GM18858 (cell line): Measurements from ENCODE around the gene ZBTB46.

Experiments
- ATAC-seq: cut with Tn5 transposase; IDR thresholded peaks from one replicate; pipeline ENCODE4 v1.9.1; 2021; ENCODE audit not compliant: unreplicated experiment

The ZBTB46 gene

GRCh38 chr20:63707558-63708300, 123.3 kb downstream of the ZBTB46 start, which contains the start of the genes ARFRP1 and ZGPAT:
TSS of gene ARFRP1 (minus strand) at chr20:63707976. CDS start at chr20:63707091, 885 bp downstream.
TSS of gene ZGPAT (plus strand) at chr20:63708039. CDS start at chr20:63708581, 542 bp downstream.
- ATAC-seq: no peak

GRCh38 chr20:63706852-63707557, 124.1 kb downstream of the ZBTB46 start:
- ATAC-seq: no peak

DNA sequence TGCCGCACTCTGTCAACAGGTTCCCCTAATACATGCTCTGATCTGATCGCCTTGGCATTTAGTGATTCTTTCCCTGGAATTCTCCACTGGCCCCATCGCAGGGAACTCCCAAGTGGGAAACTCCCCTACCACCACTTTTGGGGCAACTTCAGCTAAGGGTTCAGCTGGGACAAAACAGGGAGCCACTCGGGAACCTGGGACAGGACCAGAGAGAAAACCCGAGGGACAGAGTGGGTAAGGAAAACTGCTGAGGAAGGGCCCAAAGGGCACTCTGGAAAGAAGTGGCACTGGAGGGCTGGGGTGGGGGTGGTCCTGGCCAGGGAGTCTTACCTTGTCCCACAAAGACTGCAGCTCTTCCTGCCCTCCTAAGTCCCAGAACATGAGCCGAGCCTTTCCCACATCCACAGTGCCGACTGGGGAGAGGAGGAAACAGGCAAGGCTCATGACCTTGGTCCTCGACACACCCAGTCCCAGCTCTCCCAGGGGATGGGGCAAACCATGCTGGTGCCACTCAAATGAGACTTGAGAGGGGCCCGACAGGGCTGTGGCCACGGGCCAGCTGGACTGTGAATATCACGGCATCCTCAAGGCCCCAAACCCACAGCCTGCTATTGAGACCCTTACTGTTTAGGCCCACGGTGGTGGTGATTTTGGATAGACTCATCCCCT, 124.9 kb downstream of the ZBTB46 start:
- ATAC-seq: no peak

GRCh38 chr20:63705232-63706026, 125.6 kb downstream of the ZBTB46 start:
- no peak for ATAC-seq

- ATAC-seq: no peak
Observed at GRCh38 chr20:63704749-63705117, 126.3 kb downstream of the ZBTB46 start.

DNA sequence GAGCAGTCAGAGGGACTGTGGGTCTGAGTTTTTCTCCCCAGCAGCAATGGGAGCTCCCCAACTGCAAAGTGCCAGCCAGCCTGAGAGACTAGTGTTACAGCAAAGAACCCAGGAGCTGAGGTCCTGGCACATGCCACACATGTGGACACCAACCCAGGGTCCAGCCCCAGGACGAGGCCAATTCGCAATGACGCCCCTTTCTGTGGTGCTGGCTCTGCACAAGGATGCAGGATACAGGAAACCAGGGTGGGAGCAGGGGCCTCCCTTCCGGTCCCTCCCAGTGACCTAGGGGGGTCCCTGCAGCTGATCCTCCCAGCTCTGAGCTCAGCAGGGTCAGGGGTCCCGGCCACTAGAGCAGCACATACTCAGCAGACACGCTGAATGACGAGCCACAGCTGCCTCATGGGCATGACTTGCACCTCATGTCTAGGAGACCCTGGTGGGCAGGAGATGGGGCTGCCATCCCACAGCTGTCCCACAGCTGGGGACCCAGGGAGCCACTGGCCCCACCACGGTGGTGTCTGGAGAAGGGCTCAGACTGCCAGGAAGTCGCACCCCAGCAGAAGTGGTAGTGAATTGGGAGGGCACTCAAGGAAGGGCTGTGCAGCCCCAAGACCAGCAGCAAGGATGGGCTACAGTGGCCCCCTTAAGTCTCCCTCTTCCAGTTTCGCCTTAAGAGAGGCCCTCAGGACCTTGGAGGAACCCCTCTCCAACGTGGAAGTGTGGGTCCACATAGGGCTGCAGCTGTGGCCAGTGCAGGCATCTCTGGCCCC, 126.9 kb downstream of the ZBTB46 start:
- no peak for ATAC-seq

DNA sequence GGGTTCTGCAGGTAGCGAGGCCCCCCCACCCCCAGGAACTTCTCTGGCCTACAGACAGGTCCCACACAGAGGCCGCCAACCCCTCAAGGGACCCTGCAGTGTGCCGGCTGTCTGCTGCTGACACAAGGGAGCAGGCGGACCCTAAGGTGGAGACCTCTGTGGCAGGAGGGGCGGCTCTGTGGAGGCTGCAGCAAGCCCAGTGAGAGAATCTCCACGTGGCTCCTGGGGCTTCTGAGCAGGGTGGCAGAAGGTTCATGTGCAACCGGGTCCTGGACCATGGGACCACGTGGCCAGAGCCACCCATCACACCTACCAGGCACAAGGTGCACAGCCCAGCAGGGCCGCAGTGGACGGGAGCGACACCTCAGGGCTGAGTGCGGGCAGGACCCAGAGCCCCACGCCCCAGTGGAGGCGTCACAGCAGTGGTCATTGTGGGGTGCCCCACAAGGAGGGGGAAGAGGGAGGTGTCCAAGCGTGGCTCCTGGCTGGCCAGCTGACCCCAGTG, 127.5 kb downstream of the ZBTB46 start:
- no peak for ATAC-seq

- no peak for ATAC-seq
Observed at GRCh38 chr20:63702751-63703470, 128.2 kb downstream of the ZBTB46 start.

GRCh38 chr20:63702036-63702665, 128.9 kb downstream of the ZBTB46 start:
- ATAC-seq: no peak

- no peak for ATAC-seq
Observed at GRCh38 chr20:63701329-63702035, 129.6 kb downstream of the ZBTB46 start.

GRCh38 chr20:63701051-63701328, 130.1 kb downstream of the ZBTB46 start:
- ATAC-seq: no peak

DNA sequence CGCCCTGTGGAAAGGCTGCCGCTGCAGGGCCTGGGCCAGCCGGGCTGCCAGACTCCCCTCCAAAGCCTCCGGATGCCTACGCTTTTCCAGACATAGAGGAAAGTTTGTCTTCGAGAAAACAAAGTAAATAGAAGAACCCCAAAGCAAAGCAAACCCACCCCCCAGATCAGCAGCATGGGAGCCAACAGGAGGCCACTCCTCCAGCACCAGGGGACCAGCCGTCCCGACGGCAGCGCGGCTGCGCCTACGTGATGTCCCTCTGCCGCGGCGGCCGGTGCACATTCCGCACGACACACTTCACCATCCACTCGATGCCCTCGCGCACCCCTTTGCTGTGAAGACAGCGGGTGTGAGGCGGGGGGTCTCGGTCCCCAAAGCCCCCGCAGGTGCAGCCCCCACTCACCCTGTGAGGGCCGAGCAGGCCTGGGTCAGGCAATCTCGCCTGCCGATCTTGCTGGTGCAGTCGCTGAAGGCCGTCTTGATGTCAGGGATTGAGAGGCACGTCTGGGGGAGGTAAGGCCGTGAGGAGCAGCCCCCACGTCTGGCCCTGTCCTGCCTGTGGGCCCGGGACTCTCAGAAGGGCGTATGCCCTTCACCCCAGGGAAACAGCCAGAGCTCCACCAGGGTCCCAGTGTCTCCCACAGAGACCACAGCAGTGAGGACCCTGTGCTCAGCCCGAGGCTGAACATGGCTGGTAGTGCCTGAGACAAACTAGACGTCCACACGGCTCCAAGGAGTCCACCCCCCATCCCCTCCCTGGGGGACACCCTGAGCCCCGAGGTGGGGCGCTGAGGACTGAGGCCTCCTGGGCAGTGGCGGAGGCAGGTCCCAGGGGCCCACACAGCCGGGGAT, 130.6 kb downstream of the ZBTB46 start:
- ATAC-seq: no peak

DNA sequence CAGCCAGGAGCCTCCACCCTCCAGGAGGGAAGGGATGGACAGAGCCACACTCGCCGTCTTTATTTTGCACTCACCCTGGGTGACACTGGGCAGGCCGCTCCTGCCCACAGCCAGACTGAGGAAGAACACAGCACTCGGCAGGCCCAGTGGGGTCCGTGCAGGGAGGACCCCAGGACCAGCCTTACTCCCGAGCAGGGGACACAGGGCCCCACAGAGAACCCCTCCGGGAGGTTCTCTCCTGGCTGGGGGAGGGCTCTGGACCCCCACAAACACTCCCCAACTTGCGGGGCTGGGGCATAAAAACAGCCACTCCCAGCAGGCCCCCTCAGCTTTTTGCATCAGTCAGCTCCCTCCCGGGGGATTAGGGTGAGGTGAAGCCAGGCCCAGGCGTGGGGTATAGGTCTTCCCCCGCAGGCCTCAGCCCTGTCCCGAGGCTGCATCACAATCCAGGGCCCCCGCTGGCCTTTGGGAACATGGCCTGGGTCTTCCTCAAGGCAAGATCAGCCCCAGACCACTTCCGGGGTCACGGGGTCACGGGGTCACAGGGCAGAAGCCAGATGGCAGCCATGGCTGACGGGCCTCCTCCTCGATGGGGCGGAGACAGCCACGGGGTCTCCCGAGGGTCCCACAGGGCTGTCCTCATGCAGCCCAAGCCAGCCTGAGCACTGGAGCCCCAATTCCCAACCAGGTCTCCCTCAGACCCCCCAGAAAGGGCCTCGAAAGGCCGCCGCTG, 131.4 kb downstream of the ZBTB46 start:
- ATAC-seq: no peak

DNA sequence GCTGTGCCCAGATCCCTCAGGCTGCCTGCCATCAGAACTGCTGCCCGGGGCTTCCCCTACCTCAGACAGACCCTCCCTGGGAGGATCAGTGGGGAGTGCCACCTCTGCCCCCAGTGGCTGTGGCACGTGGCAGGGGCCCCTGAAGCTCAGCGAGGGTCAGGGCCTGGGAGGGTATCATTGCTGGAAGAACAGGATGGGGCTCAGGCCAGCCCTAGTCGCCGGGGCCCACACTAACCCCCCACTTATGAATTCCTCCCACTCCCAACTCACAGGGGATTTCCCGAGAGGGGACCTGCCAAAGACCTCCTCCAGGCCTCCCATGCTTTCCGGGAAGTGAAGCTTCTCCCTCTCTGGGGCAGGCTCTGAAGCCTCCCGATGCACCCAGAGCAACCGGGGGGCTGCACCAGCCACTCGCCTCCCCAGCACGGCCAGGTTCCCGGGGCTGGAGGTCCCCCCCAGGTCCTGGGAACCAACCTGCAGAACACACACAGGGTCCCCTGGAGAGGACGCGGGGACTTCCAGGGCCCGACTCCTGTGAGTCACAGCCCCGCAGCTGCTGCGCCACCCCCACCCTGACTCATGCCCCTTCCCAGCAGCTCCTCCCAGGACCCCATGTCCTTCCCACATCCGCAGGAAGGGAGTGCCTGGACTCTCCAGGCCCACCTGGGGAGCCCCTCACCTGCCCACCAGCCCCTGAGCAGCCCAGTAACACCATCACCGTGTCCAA, 132.2 kb downstream of the ZBTB46 start:
- no peak for ATAC-seq

DNA sequence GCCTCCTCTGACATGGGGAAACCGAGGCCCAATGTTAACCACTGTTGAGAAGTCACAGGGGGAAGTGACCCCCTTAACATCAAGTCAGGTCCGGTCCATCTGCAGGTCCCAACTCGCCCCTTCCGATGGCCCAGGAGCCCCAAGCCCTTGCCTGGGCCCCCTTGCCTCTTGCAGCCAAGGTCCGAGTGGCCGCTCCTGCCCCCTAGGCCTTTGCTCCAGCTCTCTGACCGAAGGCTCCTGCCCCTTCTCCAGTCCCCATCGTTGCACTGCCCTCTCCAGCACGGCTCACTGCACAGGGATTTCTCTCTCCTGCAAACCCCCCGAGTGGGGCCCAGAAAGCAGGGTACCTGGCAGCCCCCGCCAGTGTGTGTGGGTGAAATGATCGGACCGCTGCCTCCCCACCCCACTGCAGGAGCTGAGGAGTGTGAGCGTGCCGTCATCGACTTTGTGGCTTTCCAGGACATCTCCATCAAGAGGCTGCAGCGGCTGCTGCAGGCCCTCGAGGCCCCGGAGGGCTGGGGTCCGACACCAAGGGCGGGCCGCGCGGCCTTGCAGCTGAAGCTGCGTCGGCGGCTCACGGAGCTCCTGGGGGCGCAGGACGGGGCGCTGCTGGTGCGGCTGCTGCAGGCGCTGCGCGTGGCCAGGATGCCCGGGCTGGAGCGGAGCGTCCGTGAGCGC, 133.1 kb downstream of the ZBTB46 start:
- no peak for ATAC-seq

DNA sequence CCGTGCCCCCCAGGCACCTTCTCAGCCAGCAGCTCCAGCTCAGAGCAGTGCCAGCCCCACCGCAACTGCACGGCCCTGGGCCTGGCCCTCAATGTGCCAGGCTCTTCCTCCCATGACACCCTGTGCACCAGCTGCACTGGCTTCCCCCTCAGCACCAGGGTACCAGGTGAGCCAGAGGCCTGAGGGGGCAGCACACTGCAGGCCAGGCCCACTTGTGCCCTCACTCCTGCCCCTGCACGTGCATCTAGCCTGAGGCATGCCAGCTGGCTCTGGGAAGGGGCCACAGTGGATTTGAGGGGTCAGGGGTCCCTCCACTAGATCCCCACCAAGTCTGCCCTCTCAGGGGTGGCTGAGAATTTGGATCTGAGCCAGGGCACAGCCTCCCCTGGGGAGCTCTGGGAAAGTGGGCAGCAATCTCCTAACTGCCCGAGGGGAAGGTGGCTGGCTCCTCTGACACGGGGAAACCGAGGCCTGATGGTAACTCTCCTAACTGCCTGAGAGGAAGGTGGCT, 133.7 kb downstream of the ZBTB46 start:
- ATAC-seq: no peak
